ENCODE results near the gene ARID2. TPM values are rescaled to one million over a fixed set of nuclear protein-coding genes. Genes with fewer than 3 reads are reported as not detected.

The ARID2 gene
- polyA plus RNA-seq, 1 donor from 2014 or later, result 20.6 TPM

DNA sequence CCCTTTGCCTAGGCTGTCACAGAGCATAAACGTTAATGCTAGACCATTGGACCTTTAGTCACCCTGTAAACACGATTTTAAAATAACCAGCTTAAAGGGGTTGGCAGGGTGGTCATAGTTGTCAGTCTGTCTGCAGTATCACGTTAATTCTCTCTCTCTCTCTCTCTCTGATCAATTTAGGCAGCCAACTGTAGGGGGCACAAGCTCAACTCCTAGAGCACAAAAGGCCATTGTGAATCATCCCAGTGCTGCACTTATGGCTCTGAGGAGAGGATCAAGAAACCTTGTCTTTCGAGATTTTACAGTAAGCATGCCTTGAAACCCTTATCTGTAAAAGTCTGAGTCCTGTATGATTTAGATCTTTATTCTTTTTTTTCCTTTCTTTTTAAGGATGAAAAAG lies 163.7 kb downstream of the ARID2 start:
- Histone ChIP-seq H3K36me3 (ENCODE audit: insufficient read depth, low read length) (peaks cover 19% of the 10 kb centered on the region), H4K20me1 (ENCODE audit: insufficient read depth) (no peaks in the 10 kb centered on the region), H2AFZ (ENCODE audit: low read depth, low read length) (no peak overlapping the region), H3K4me2 (ENCODE audit: low read length) (no peak overlapping the region), H3K9me2 (ENCODE audit: insufficient read depth, low read length) (no peaks in the 10 kb centered on the region), H3K27me3 (ENCODE audit: insufficient read depth, low read depth, low read length) (no peaks in the 10 kb centered on the region), H3K4me3 (ENCODE audit: low read length) (no peak overlapping the region), H3K79me2 (replicated peaks; ENCODE audit: insufficient read depth, low read length) (no peaks in the 10 kb centered on the region), H3K27ac (ENCODE audit: low read length) (no peak overlapping the region), H3K9ac (ENCODE audit: low read length) (no peak overlapping the region), H3K9me3 (ENCODE audit: low read length) (no peaks in the 10 kb centered on the region), H3F3A (ENCODE audit: insufficient read depth, low read length, poor library complexity, severe bottlenecking) (no peaks in the 10 kb centered on the region)
- no peak for TF ChIP-seq TAF1 (IDR thresholded peaks at IDR 0.05; ENCODE audit: low read depth)

DNA sequence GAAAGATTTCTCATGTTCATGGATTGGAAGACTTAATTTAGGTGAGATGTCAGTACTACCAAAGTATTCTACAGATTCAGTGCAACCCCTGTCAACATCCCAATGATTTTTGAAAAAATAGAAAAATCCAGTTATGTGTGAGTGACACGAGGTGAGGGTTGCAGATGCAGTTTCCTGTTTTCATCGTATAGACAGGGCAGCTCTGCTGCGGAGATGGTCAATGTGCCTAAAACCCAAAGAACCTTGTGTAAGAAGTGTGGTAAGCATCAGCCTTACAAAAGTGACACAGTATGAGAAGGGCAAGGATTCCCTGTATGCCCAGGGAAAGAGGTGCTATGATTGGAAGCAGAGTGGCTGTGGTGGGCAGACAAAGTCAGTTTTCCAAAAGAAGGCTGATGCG lies 166.5 kb downstream of the ARID2 start:
- Histone ChIP-seq H3K9me3 (ENCODE audit: low read length) (no peaks in the 10 kb centered on the region), H3K4me3 (ENCODE audit: low read length) (no peak overlapping the region), H4K20me1 (ENCODE audit: insufficient read depth) (no peaks in the 10 kb centered on the region), H3K9ac (ENCODE audit: low read length) (no peak overlapping the region), H3K36me3 (ENCODE audit: insufficient read depth, low read length) (peaks cover 29% of the 10 kb centered on the region), H3K27me3 (ENCODE audit: insufficient read depth, low read depth, low read length) (no peaks in the 10 kb centered on the region), H3K4me2 (ENCODE audit: low read length) (no peak overlapping the region), H2AFZ (ENCODE audit: low read depth, low read length) (no peak overlapping the region), H3K27ac (ENCODE audit: low read length) (no peak overlapping the region), H3F3A (ENCODE audit: insufficient read depth, low read length, poor library complexity, severe bottlenecking) (no peaks in the 10 kb centered on the region), H3K9me2 (ENCODE audit: insufficient read depth, low read length) (no peaks in the 10 kb centered on the region), H3K79me2 (replicated peaks; ENCODE audit: insufficient read depth, low read length) (no peaks in the 10 kb centered on the region)
- TF ChIP-seq EZH2 (IDR thresholded peaks at IDR 0.05; ENCODE audit: borderline replicate concordance, insufficient read depth, low read length, poor library complexity, severe bottlenecking), result no peak
- TF ChIP-seq, protein P1, sequence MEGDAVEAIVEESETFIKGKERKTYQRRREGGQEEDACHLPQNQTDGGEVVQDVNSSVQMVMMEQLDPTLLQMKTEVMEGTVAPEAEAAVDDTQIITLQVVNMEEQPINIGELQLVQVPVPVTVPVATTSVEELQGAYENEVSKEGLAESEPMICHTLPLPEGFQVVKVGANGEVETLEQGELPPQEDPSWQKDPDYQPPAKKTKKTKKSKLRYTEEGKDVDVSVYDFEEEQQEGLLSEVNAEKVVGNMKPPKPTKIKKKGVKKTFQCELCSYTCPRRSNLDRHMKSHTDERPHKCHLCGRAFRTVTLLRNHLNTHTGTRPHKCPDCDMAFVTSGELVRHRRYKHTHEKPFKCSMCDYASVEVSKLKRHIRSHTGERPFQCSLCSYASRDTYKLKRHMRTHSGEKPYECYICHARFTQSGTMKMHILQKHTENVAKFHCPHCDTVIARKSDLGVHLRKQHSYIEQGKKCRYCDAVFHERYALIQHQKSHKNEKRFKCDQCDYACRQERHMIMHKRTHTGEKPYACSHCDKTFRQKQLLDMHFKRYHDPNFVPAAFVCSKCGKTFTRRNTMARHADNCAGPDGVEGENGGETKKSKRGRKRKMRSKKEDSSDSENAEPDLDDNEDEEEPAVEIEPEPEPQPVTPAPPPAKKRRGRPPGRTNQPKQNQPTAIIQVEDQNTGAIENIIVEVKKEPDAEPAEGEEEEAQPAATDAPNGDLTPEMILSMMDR (IDR thresholded peaks at IDR 0.05; ENCODE audit: poor library complexity, severe bottlenecking), result no peak

DNA sequence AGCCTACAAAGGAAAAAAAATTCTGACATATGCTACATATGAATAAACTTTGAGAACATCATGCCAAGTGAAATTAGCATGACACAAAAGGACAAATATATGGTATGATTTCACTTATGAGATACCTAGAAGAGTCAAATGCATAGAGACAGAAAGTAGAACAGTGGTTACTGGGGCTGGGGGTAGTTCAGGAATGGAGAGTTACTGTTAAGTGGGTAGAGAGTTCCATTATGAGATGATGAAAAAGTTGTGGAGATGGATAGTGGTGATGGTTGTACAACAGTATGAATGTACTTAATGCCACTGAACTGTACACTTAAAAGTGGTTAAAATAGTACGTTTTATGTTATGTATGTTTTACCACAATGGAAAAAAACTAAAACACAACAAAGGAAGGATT lies 168.6 kb downstream of the ARID2 start:
- Histone ChIP-seq H3K27ac (ENCODE audit: low read length) (no peak overlapping the region), H3K4me3 (ENCODE audit: low read length) (no peak overlapping the region), H3K9me2 (ENCODE audit: insufficient read depth, low read length) (no peaks in the 10 kb centered on the region), H3K27me3 (ENCODE audit: insufficient read depth, low read depth, low read length) (no peaks in the 10 kb centered on the region), H4K20me1 (ENCODE audit: insufficient read depth) (no peaks in the 10 kb centered on the region), H3K9me3 (ENCODE audit: low read length) (no peaks in the 10 kb centered on the region), H3K36me3 (ENCODE audit: insufficient read depth, low read length) (peaks cover 29% of the 10 kb centered on the region), H3K9ac (ENCODE audit: low read length) (no peak overlapping the region), H3K79me2 (replicated peaks; ENCODE audit: insufficient read depth, low read length) (no peaks in the 10 kb centered on the region), H3K4me2 (ENCODE audit: low read length) (no peak overlapping the region), H3F3A (ENCODE audit: insufficient read depth, low read length, poor library complexity, severe bottlenecking) (no peaks in the 10 kb centered on the region), H2AFZ (ENCODE audit: low read depth, low read length) (no peak overlapping the region)
- TF ChIP-seq TAF1 (IDR thresholded peaks at IDR 0.05; ENCODE audit: low read depth) (no peak), MXI1 (conservative IDR thresholded peaks at IDR 0.05; ENCODE audit: poor library complexity, severe bottlenecking) (no peak), EP300 (conservative IDR thresholded peaks at IDR 0.05; ENCODE audit: poor library complexity, severe bottlenecking) (no peak), RAD21 (conservative IDR thresholded peaks at IDR 0.05) (no peak), POLR2AphosphoS5 (IDR thresholded peaks at IDR 0.05) (no peak), EZH2 (IDR thresholded peaks at IDR 0.05; ENCODE audit: borderline replicate concordance, insufficient read depth, low read length, poor library complexity, severe bottlenecking) (no peak), SMC3 (conservative IDR thresholded peaks at IDR 0.05; ENCODE audit: poor library complexity) (no peak)
- TF ChIP-seq, protein P2, sequence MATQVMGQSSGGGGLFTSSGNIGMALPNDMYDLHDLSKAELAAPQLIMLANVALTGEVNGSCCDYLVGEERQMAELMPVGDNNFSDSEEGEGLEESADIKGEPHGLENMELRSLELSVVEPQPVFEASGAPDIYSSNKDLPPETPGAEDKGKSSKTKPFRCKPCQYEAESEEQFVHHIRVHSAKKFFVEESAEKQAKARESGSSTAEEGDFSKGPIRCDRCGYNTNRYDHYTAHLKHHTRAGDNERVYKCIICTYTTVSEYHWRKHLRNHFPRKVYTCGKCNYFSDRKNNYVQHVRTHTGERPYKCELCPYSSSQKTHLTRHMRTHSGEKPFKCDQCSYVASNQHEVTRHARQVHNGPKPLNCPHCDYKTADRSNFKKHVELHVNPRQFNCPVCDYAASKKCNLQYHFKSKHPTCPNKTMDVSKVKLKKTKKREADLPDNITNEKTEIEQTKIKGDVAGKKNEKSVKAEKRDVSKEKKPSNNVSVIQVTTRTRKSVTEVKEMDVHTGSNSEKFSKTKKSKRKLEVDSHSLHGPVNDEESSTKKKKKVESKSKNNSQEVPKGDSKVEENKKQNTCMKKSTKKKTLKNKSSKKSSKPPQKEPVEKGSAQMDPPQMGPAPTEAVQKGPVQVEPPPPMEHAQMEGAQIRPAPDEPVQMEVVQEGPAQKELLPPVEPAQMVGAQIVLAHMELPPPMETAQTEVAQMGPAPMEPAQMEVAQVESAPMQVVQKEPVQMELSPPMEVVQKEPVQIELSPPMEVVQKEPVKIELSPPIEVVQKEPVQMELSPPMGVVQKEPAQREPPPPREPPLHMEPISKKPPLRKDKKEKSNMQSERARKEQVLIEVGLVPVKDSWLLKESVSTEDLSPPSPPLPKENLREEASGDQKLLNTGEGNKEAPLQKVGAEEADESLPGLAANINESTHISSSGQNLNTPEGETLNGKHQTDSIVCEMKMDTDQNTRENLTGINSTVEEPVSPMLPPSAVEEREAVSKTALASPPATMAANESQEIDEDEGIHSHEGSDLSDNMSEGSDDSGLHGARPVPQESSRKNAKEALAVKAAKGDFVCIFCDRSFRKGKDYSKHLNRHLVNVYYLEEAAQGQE (IDR thresholded peaks at IDR 0.05; ENCODE audit: borderline replicate concordance), result no peak
- TF ChIP-seq, protein P1 (IDR thresholded peaks at IDR 0.05; ENCODE audit: poor library complexity, severe bottlenecking), result no peak

Data from neural cell (in vitro differentiated cells).